Panc1 (cell line): ENCODE measurements around the gene PADI3. TPM values are rescaled to one million over a fixed set of nuclear protein-coding genes. Genes with fewer than 3 reads are reported as not detected.

Experiments
- ATAC-seq: fragments of 200-7000 bp; cut with Tn5 transposase; 2 replicates; pipeline ENCODE4 v1.9.1; 2020; ENCODE audit warnings: mild to moderate bottlenecking, moderate library complexity
- BruUV-seq: library from RNA; stranded (reverse); fragments of 400-500 nt; replicated peaks from 2 replicates; lab custom pipeline; 2021; lab: Mats Ljungman, UMichigan
- CTCF ChIA-PET: fragments of 300-600 bp; sonication (Branson Sonifier 250); formaldehyde crosslinking; loops from one replicate; lab custom pipeline; 2022; ENCODE audit warnings: antibody characterized with exemption; lab: Charles Lee
- POLR2A ChIA-PET: fragments of 300-600 bp; sonication (Branson Sonifier 250); formaldehyde crosslinking; loops from one replicate; lab custom pipeline; 2022; ENCODE audit warnings: antibody characterized with exemption; lab: Charles Lee
- DNase-seq: peaks from one replicate; pipeline ENCODE4 v3.0.0-alpha.2; 2010; ENCODE audit warnings: low read depth, low spot score
- H3K27ac ChIP-seq: 2 replicates; pipeline ENCODE4 v1.5.1; 2011; ENCODE audit warnings: mild to moderate bottlenecking, low read length, inconsistent platforms
- H3K27me3 ChIP-seq: fragments of 200-500 bp; sonication (Bioruptor generic); 2 replicates; pipeline ENCODE4 v1.6.0; 2014; ENCODE audit warnings: low read length, inconsistent platforms; ENCODE audit not compliant: control insufficient read depth, insufficient read depth
- H3K36me3 ChIP-seq: fragments of 200-500 bp; sonication (Bioruptor generic); 2 replicates; pipeline ENCODE4 v1.5.1; 2014; ENCODE audit warnings: inconsistent platforms, mild to moderate bottlenecking, low read length, moderate library complexity; ENCODE audit not compliant: control insufficient read depth, insufficient read depth
- H3K4me1 ChIP-seq: 2 replicates; pipeline ENCODE4 v1.5.1; 2011; ENCODE audit warnings: inconsistent platforms, mild to moderate bottlenecking, low read length, moderate library complexity; ENCODE audit not compliant: control insufficient read depth, insufficient read depth
- H3K4me3 ChIP-seq, 2 experiments: 2 replicates each; pipeline ENCODE4 v1.5.1; 2011 to 2012; ENCODE audit warnings: low read depth in 2 of 2, low read length in 2 of 2, mild to moderate bottlenecking in 2 of 2, inconsistent platforms in 1 of 2, moderate library complexity in 1 of 2
- H3K9me3 ChIP-seq: fragments of 200-500 bp; sonication (Bioruptor generic); 2 replicates; pipeline ENCODE4 v1.5.1; 2014; ENCODE audit warnings: low read depth, mild to moderate bottlenecking, inconsistent platforms, low read length, moderate library complexity; ENCODE audit not compliant: control insufficient read depth, insufficient read depth
- CTCF ChIP-seq: fragments of 450-650 bp; IDR thresholded peaks from 2 replicates; pipeline ENCODE4 v1.5.1; 2017; ENCODE audit warnings: mild to moderate bottlenecking
- POLR2AphosphoS5 ChIP-seq: IDR thresholded peaks from 2 replicates; pipeline ENCODE4 v1.6.1; 2012; ENCODE audit warnings: mild to moderate bottlenecking, low read depth, low read length, moderate library complexity
- REST ChIP-seq, 2 experiments: IDR thresholded peaks; 2 replicates each; pipeline ENCODE4 v1.6.1; 2011 to 2012; ENCODE audit warnings: low read depth in 2 of 2, control low read depth in 1 of 2, low read length in 1 of 2, mild to moderate bottlenecking in 1 of 2, moderate library complexity in 1 of 2; ENCODE audit not compliant: insufficient read depth in 1 of 2
- SIN3A ChIP-seq: IDR thresholded peaks from 2 replicates; pipeline ENCODE4 v1.6.1; 2012; ENCODE audit warnings: low read depth, mild to moderate bottlenecking, low read length, moderate library complexity, borderline replicate concordance; ENCODE audit not compliant: insufficient read depth
- TCF7L2 ChIP-seq: IDR thresholded peaks from 2 replicates; pipeline ENCODE4 v1.6.1; 2011; ENCODE audit warnings: mild to moderate bottlenecking, low read depth, low read length, inconsistent platforms
- in situ Hi-C: cut with HindIII; loops from 2 replicates; pipeline ENCODE4 v1.10.0; 2016; ENCODE audit warnings: low sequenced_read_pairs, low pct_unique_long_range_greater_than_20kb
- intact Hi-C: fragments of 100-400 bp; cut with micrococcal nuclease; formaldehyde crosslinking; loops from one replicate; pipeline ENCODE4 v1.10.0; 2022; ENCODE audit not compliant: unreplicated experiment
- total RNA-seq: library from RNA; stranded (reverse); gene quantifications from one replicate; pipeline ENCODE4 v1.2.1, GENCODE V29; 2021; ENCODE audit not compliant: unreplicated experiment

Gene PADI3
- total RNA-seq, 1 experiment from 2014 or later = 3.4 TPM

DNA sequence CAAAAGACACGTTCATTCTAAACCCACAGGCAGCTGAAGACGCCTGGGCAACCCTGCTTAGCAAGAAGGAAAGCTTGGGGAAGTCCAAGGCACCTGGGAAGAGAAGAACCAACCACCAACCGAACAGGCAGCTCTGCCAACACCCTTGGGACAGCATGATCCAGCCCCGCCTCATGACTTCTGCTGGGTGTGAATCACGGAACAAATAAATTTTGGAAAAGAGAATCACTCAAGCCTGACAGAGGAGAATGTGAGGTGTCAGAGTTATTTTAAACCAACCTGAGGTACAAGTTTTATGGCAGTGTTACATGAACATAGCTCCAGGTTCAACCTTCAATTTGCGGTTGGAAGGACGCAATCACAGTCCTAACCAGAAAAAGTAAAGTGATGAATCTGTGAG is 49.1 kb downstream of the PADI3 start:
- ChIA-PET POLR2A (no interaction called here), CTCF (no interaction called here)
- Histone ChIP-seq H3K9me3 (no peaks in the 10 kb centered on the region), H3K27me3 (no peaks in the 10 kb centered on the region), H3K4me3 (no peak overlapping the region), H3K36me3 (no peaks in the 10 kb centered on the region), H3K4me1 (no peaks in the 10 kb centered on the region), H3K27ac (no peak overlapping the region)
- in situ Hi-C loops = no loop called here
- intact Hi-C loops = no loop called here
- no TSS peak for BruUV-seq
- ATAC-seq (no peak), DNase-seq (no peak)
- TF ChIP-seq CTCF (no peak), REST (IDR thresholded peaks at IDR 0.05; ENCODE audit: insufficient read depth in 1 of 2, low read depth in 2 of 2, low read length in 1 of 2) (no peak), SIN3A (no peak), POLR2AphosphoS5 (no peak), TCF7L2 (no peak)

- CTCF ChIA-PET = no interaction called here
- in situ Hi-C loops = no loop called here
Observed at GRCh38 chr1:17301767-17302166, 52.9 kb downstream of the PADI3 start.

More at GRCh38 chr1:17301767-17302166, 52.9 kb downstream of the PADI3 start:
- no TSS peak for BruUV-seq
- TF ChIP-seq CTCF (no peak), REST (IDR thresholded peaks at IDR 0.05; ENCODE audit: insufficient read depth in 1 of 2, low read depth in 2 of 2, low read length in 1 of 2) (no peak), TCF7L2 (no peak)
- POLR2A ChIA-PET = no interaction called here
- peaks cover 11% of the 10 kb centered on the region; the same call in 1 of the 2 replicates for H3K4me1 ChIP-seq
- H3K36me3 ChIP-seq = no peaks in the 10 kb centered on the region
- H3K9me3 ChIP-seq = no peaks in the 10 kb centered on the region
- intact Hi-C loops = no loop called here
- H3K27ac ChIP-seq = no peak overlapping the region
- no peak for DNase-seq
- ATAC-seq = no peak
- no peaks in the 10 kb centered on the region for H3K27me3 ChIP-seq
- no peak overlapping the region for H3K4me3 ChIP-seq
